NCI-H1436 treated with DMSO at 0.1 percent for 48 hours (cell line): Measurements from ENCODE around the gene OVOL2.

Experiments
- DNase-seq: peaks from one replicate; lab custom pipeline; 2025; lab: John Stamatoyannopoulos, UW

The OVOL2 gene

DNA sequence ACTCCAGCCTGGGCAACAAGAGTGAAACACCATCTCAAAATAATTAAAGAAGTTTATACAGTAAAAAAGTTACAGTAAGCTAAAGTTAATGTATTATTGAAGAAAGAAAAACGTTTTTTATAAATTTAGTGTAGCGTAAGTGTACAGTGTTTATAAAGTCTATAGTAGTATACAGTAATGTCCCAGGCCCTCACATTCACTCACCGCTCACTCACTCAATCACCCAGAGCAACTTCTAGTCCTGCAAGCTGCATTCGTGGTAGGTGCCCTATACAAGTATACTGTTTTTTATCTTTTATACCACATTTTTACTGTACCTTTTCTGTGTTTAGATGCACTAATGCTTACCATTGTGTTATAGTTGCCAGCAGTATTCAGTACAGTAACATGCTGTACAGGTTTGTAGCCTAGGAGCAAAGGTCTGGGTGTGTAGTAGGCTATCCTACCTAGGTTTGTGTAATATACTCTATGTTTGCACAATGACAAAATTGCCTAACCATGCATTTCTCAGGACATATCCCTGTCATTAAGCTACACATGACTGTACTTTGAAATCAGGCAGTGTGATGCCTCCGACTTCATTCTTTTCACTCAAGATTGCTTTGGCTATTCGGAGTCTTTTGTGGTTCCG, 72.2 kb downstream of the OVOL2 start:
- DNase-seq = no peak

DNA sequence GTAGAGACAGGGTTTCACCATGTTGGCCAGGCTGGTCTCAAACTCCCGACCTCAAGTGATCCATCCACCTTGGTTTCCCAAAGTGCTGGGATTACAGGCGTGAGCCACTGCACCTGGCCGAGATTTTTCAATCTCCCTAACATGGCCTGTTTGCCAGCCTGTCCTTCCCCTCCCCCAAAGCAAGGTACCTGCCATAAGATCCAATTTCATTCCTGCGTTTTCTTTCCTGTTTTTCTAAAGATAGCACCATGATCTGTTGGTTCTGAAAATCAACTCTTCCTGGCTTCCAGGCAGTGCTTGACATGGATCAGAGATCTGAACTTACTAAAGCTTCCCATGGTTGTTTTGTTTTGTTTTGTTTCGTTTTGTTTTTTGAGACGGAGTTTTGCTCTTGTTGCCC, 81.4 kb downstream of the OVOL2 start:
- no peak for DNase-seq
